Measurements from ENCODE around the gene PRXL2A.

PRXL2A gene

GRCh38 chr10:80411681-80412220 lies 3.4 kb downstream of the PRXL2A start:
- no peak for TF ChIP-seq CTCF (IDR thresholded peaks at IDR 0.05)

- TF ChIP-seq CTCF (IDR thresholded peaks at IDR 0.05), result no peak
These were observed 4.1 kb downstream of the PRXL2A start for GRCh38 chr10:80412486-80412885.

- no peak for TF ChIP-seq CTCF (IDR thresholded peaks at IDR 0.05)
These were observed 5.1 kb downstream of the PRXL2A start for GRCh38 chr10:80413271-80413996.

- TF ChIP-seq CTCF (IDR thresholded peaks at IDR 0.05), result no peak
These were observed 6.0 kb downstream of the PRXL2A start for GRCh38 chr10:80414142-80414895.

GRCh38 chr10:80415734-80416478 lies 7.6 kb downstream of the PRXL2A start:
- TF ChIP-seq CTCF (IDR thresholded peaks at IDR 0.05), result no peak

- TF ChIP-seq CTCF (IDR thresholded peaks at IDR 0.05), result no peak
These were observed 8.2 kb downstream of the PRXL2A start for GRCh38 chr10:80416479-80417098.
